ENCODE measurements around the gene STAT6.
A peak's percentile ranks its signal among the peaks of the same experiment; 100 is the strongest.

The STAT6 gene

DNA sequence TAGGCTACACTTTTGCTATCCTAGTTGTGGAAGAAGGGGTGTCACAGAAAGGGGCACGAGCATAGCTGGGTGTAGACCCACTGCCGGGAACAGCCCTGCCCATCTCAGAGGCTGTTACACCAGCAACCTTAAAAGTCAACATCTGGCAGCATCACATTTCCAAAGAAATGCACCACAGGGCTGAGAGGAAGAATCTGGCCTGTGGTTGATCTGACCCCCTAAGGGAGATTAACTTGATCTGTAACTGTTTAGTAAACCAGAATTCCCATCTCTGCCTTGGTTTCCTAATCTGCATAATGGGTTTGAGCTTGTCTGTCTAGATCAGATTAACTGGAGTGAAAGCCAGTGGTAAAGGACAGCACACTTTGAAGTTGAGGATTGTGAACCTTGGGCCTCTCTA is 34.9 kb upstream of the STAT6 start:
- no peak for DNase-seq (ENCODE audit: low spot score)

DNA sequence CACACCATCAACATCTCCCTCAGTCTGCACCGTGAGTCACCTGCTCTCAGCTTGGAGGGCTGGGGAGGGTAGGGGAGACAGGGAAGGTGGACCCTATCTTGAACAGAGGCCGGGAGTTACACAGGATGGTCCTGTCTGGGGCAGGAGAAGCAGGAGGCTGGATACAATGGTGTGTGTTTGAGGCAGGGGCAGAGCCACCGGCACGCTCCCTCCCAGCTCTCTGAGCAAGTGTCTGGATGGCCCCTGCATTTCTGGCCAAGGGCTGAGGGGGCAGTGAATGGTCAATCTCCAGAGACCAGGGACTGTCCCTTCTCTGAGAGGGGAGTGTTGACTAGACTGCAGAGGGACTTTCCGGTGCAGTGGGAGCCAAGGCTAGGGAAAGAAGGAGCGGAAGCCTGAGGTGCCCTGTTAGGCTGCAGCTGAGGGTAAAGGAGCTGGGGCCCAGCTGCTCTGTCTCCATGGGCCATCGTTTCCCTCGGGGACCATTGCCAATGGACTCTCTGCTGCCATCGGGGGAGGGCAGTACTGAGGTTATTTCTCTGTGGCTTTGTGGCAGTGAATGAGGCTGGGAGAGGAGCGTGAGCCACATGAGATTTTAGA is 34.4 kb upstream of the STAT6 start:
- DNase-seq (ENCODE audit: low spot score): no peak

GRCh38 chr12:57143454-57143853 is 32.3 kb upstream of the STAT6 start:
- DNase-seq (ENCODE audit: low spot score): no peak

DNA sequence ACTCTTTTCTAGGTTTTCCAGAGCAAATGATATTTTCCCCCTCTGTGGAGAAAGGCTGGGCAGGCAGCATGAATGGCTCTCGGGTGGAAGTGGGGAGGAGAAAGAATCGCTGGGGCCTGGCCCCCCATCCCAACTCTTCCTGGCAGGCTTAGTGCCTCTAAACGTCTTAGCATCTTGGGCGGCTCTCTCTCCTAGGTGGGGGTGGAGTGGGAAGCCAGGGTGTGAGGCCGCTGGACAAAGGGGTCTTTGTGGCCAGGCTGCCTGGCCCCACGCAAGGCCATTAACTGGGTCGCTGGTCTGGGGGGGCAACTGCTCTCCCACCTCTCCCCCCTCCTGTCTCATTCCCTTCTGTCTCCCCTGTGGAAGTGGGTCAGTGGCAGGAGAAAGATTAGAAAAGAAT is 31.6 kb upstream of the STAT6 start:
- DNase-seq (ENCODE audit: low spot score): no peak

DNA sequence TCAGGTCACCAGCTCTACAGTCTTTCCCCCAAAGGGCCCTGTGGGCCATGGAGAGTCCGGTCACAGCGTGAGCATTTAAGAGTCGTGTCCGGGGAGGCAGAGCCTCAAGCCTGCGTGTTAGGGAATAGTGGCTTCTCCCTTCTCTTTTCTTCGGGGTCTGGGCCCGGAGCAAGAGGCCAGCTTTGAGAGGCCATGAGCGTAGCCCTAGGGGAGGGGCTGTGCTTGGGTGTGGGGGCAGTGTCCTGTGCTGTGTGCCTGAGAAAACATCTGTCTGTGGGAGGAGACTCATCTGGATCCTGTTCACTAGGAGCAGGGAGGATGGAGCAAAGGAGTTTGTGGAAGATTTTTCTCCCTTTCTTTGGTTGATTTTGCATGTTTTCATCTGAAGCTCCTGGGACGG is 31.0 kb upstream of the STAT6 start:
- no peak for DNase-seq (ENCODE audit: low spot score)

DNA sequence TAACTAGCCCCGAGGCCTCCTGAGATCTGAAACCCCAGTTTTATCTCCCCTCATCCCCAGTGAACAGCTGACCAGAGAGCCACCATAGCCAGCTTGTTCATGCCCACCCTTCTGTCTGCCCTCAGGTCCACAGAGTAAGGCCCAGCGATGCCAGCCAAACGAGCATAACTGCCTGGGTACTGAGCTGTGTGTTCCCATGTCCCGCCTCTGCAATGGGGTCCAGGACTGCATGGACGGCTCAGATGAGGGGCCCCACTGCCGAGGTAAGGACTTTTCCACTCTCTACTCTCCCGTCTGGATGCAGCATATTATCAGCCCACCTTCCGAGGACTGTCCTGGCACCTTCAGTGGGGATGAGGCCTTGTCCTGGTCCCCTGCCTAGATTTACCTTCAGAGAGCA is 30.1 kb upstream of the STAT6 start:
- no peak for DNase-seq (ENCODE audit: low spot score)

DNA sequence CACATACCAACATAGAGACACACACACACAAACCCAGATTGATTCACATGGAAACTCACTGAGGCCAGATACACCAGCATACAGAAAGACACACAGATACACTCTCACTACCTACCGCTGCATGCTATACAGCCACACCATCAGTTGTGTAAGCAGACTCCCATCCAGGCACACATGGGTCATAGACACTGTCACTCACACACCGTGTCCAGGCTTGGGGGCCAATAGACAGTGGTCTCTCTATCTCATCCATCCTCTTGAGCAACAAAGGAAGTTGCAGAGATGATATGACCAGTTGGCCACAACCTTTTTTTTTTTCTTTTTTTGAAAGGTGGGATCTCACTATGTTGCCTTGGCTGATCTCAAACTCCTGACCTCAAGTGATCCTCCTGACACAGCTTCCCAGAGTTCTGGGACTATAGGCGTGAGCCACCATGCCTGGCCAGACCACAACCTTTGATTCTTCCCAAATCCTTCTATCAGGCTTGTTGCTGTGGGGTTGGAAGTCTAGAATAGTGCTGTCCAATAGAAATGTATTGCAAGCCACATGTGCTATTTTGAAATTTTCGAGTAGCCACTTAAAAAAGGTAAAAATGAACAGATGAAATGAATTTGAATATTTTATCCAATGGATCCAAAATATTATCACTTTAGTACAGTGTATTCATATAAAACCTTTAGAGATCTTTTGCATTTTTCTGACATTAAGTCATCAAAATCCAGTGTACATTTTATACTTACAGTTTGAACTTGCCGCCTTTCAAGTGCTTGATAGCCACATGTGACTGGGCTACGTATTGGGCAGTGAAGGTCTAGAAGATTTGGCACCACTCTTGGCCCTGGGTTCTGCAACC is 28.9 kb upstream of the STAT6 start:
- DNase-seq (ENCODE audit: low spot score): no peak

GRCh38 chr12:57138526-57139272 is 27.5 kb upstream of the STAT6 start:
- DNase-seq (ENCODE audit: low spot score): no peak

DNA sequence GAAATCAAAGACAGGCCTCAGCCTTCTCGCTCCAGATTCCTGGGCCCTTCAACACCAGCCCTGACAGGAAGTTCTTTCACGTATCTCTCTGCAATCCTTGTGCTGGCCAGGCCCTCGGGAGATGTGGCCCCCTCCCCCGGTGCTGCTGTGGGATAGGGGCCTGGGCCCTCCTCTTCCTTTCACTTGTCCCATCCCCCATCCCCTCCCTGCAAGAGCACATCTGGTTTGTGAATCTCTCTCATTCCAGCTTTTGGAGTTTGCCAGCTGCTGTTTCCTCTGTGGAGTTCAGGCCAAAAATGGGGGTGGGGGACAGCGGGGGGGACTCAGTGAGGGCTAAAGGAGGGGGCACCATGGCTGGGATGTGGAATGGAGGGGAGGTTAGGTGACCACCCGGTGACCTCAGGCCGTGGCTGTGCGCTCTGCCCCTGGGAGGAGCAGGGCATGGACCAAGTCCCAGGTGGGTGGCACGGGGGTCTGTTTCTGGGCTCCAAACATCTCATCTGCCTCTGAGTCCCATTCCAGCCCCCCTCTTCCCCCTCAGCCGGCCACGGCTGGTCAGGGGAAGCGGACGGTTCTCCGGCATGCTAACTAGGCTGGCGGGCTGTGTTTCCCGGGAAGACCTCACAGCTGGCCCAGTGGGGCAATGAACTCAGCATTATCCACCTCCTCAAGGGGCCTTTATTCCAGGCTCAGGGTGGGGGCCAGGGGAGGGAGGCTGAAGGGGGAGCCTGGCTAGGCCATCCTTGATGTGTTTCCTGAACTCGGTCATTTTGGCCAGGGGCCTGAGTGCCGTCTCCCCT is 24.6 kb upstream of the STAT6 start:
- DNase-seq (ENCODE audit: low spot score): no peak

DNA sequence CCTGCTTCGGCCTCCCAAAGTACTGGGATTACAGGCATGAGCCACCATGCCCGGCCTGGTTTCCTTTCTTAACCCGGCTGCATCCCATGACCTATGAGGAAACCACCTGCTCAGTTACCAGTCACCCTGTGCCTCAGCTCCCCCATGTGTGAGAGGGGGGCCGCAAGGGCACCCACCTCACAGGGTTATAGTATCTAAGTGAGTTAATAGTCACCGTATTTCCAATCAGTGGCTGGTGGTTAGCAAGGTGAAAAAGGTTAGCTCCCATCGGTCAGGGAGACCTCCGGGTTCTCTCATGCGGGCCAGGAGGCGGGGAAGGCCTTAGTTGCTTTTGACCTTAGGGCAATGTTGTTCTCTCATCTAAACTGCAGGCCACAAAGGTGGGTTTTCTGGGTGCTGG is 23.8 kb upstream of the STAT6 start:
- no peak for DNase-seq (ENCODE audit: low spot score)

DNA sequence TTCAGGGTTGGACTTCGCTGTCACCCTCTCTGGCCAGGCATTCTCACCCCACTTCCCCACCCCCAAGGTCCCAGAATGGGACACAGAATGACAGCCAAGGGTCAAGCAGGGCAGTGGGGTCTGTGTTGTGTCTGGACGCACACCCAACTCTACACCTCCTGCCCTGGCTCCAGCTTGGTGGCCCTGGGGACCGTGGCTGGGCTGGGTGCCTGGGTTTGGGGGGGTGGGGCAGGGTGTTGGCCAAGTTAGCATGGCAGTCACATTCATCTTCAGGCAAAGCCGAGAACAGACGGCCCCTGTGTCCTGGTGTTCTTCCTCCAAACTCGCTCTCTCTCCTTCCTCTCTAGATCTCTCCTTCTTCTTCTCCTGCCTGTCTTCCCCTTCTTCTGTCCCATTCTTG is 22.8 kb upstream of the STAT6 start:
- DNase-seq (ENCODE audit: low spot score): no peak

DNA sequence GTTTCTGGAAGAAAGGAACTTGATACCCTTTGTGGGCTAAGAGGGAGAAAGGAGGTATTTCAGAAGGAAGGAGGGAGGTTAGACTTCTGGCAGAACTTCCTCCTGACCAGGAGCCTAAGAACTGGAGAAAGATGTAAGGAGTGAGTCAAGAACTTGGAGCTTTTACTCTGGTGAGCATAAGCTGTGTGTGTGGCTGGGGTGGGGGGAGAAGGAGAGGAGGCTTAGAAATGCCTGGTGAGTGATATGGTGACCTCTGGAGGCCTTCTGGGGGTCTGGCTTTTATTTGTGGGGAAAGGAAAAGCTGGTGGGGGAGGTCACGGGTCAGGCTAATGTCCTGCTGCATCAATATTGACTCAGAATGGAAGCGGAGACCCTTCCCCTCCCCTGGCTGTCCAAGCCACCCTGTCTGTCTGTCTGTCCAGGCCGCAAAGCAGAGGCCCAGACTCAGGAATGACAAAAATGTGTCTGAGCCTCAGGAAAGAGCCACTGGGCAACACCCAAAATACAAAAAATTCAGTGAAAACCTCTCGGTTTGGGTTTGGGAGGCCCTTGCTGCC is 21.9 kb upstream of the STAT6 start:
- DNase-seq (ENCODE audit: low spot score): no peak

GRCh38 chr12:57131896-57132744 is 21.0 kb upstream of the STAT6 start:
- no peak for DNase-seq (ENCODE audit: low spot score)

- DNase-seq (ENCODE audit: low spot score): no peak
Measured at GRCh38 chr12:57130941-57131340, 19.8 kb upstream of the STAT6 start.

DNA sequence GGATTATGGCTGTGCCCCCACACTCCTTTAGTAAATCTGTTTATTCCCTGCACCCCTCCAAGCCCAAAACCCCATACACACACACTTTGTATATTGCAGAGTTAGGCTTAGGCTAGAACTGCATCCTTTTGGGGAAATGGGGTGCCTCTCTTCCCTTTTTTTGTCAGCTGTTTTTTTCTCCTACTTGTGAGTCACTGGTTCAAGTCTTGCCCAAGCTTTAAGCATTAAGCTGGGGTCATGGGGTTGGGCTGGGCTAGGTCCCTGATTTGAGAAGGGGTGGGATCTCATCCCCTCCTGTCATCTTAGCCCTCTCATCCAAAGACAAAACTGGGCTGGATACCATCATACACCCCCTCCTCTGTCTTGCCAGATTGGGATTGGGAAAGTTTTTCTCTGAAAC is 18.7 kb upstream of the STAT6 start:
- no peak for DNase-seq (ENCODE audit: low spot score)

DNA sequence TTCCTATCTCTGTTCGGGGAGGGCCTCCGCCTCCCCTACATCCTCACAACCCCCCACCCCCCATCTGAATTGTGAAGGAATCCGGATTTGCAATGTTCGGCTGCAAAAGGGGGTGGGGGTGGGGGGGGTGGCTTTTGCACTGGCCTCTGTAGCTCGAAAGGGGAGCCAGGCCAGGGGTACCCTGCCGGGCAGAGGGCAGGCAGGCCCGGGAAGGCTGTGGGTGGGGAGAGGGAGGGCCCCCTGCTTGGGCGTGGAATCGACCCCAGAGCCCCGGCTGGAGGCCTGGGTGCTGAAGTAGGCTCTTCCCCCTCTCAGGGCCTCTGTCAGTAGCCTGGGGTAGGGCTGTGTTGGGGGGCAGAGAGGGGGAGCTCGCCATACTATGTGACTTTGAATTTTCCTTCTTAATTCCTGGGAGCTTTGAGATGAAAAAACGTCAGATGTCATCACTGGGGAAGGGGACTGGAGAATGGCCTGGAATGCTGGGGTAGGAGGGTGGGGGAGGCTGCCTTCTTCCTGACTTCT is 18.2 kb upstream of the STAT6 start:
- DNase-seq (ENCODE audit: low spot score): no peak

GRCh38 chr12:57128519-57129247 is 17.5 kb upstream of the STAT6 start:
- no peak for DNase-seq (ENCODE audit: low spot score)

GRCh38 chr12:57127726-57128518 is 16.8 kb upstream of the STAT6 start, which contains the start of gene LRP1:
Gene LRP1, plus strand, starts transcription at chr12:57128483. Its CDS starts 482 bp downstream, at chr12:57128965.
- DNase-seq (ENCODE audit: low spot score): peak; percentile 92

DNA sequence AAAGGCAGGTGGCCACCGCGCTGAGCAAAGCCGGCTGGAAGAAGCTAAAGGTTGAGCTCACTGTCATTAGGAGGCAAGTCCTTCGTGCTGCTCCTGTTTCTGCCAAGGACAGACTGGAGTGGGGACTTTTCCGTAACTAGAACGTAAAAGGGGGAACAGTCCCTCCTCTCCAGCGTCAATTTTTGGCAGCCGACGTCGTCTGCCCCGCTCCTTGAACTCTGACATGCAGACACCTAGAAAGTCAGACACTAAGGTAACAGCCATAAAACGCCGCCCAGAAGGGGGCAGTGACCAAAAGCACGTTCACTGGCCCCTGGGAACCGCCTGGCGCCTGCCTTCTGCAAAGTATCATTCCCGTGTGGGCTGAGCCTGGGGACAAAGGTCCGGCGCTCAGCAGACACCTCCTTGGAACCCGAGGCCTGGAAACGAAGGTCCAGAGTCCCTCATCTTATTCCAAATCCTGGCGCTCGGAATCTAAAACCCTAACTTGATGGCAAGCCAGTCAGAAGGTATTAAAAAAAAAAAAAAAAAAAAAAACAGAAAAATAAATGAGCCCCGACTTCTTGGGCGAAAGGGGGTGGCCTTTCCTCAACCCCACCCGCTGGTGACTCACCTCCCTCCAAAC is 16.1 kb upstream of the STAT6 start:
- peak; percentile 92 for DNase-seq (ENCODE audit: low spot score)

Measured in LoVo (cell line).